Measurements from ENCODE around the gene CTH. TPM values are rescaled to one million over a fixed set of nuclear protein-coding genes. Genes with fewer than 3 reads are reported as not detected.

CTH gene
- total and polyA plus RNA-seq, 2 of the 13 experiments (the other 11 are each of a cell fraction or from before 2014, with no cell fraction given) = 8.7 to 19.7 TPM

- TF ChIP-seq DMTF1 (CRISPR knock-in tag; IDR thresholded peaks at IDR 0.05) (no peak), MTA1 (CRISPR knock-in tag; IDR thresholded peaks at IDR 0.05; ENCODE audit: borderline replicate concordance) (no peak), KMT2A (CRISPR knock-in tag; IDR thresholded peaks at IDR 0.05) (peak; percentile 67; the same call in 1 of the 2 replicates), CREM (IDR thresholded peaks at IDR 0.05) (peak; percentile 88), CREM (CRISPR knock-in tag; IDR thresholded peaks at IDR 0.05) (0 out of 2 replicates have a peak, but pooled peaks have one; percentile 13), ZNF251 (CRISPR knock-in tag; IDR thresholded peaks at IDR 0.05) (no peak), MAF1 (CRISPR knock-in tag; IDR thresholded peaks at IDR 0.05; ENCODE audit: borderline replicate concordance) (0 out of 2 replicates have a peak, but pooled peaks have one; percentile 40), REPIN1 (CRISPR knock-in tag; IDR thresholded peaks at IDR 0.05; ENCODE audit: borderline replicate concordance, low read depth) (peak; percentile 53; the same call in 1 of the 2 replicates)
These were observed at the start of gene CTH (continued) for GRCh38 chr1:70410604-70411359.

- no peak overlapping the region for H3K9ac ChIP-seq (ENCODE audit: insufficient read depth, low read depth, low read length)
- H3K27ac ChIP-seq (ENCODE audit: extremely low read length, insufficient read depth, low read length) = no peak overlapping the region
- POLR2A ChIA-PET = no interaction called here
These were observed 49.2 kb upstream of the CTH start for GRCh38 chr1:70361727-70362398.

More at GRCh38 chr1:70361727-70362398, 49.2 kb upstream of the CTH start:
- FAIRE-seq (no peak), DNase-seq (ENCODE audit: low spot score) (no peak), ATAC-seq (no peak)
- no TSS peak for BruUV-seq (replicated peaks)
- H3K27me3 ChIP-seq (ENCODE audit: control insufficient read depth in 1 of 2, insufficient read depth in 2 of 2, low read length in 2 of 2) = no peaks in the 10 kb centered on the region
- no peak overlapping the region for H2AFZ ChIP-seq (ENCODE audit: low read length)
- H3K9me3 ChIP-seq (ENCODE audit: low read length) = no peaks in the 10 kb centered on the region
- no peaks in the 10 kb centered on the region for H3K79me2 ChIP-seq (ENCODE audit: insufficient read depth, low read length)
- intact Hi-C loops (cut with micrococcal nuclease; ENCODE audit: unreplicated experiment) (no loop called here), in situ Hi-C loops (cut with HindIII; ENCODE audit: extremely low pct_ligation_motif_present, low pct_unique_long_range_greater_than_20kb) (no loop called here)
- H3K4me3 ChIP-seq (replicated peaks in 1 of 3; ENCODE audit: insufficient read depth in 1 of 3, low read depth in 2 of 3, low read length in 3 of 3) = no peak overlapping the region
- no peak for TF ChIP-seq ZNF44 (CRISPR knock-in tag; IDR thresholded peaks at IDR 0.05)
- TF ChIP-seq MAFF (IDR thresholded peaks at IDR 0.05; ENCODE audit: low read depth, low read length) = peak; percentile 42; the same call in 1 of the 2 replicates
- TF ChIP-seq MAFK (conservative IDR thresholded peaks at IDR 0.05 in 1 of 2, IDR thresholded peaks at IDR 0.05 in 1 of 2; ENCODE audit: low read length in 2 of 2) = peak; percentile 51 to 61
- H3K4me2 ChIP-seq (ENCODE audit: low read depth, low read length) = no peak overlapping the region
- H3K4me1 ChIP-seq (ENCODE audit: insufficient read depth, low read length) = no peaks in the 10 kb centered on the region
- WGBS (ENCODE audit: low lambda C conversion rate) = 83% methylated on average over 3 of the region's 3 CpGs
- CTCF ChIA-PET (ENCODE audit: low intra/inter-chr PET ratio, low total read pairs) = no interaction called here
- no peaks in the 10 kb centered on the region for H3K36me3 ChIP-seq (replicated peaks in 1 of 2; ENCODE audit: control insufficient read depth in 1 of 2, insufficient read depth in 2 of 2, low read length in 2 of 2)
- H4K20me1 ChIP-seq (ENCODE audit: insufficient read depth, low read length) = no peaks in the 10 kb centered on the region

All from HepG2 (cell line).